ENCODE data around the gene CDK3. TPM values are rescaled to one million over a fixed set of nuclear protein-coding genes. Genes with fewer than 3 reads are reported as not detected.

CDK3 gene
- 2.3 and 3.4 TPM in 2 replicates for total RNA-seq

GRCh38 chr17:76000755-76001521 is at the start of gene CDK3:
TSS of gene CDK3 (plus strand) at chr17:76000855. CDS start at chr17:76001426, 571 bp downstream.

GRCh38 chr17:75978938-75979704 is 21.5 kb upstream of the CDK3 start, which contains the start of the genes ACOX1 and TEN1:
TSS of gene ACOX1 (minus strand) at chr17:75979166. CDS start at chr17:75979073, 93 bp downstream.
TSS of gene TEN1 (plus strand) at chr17:75979240. CDS start at chr17:75986193, 6,953 bp downstream.

GRCh38 chr17:76027159-76027839 is 26.6 kb downstream of the CDK3 start, which contains the start of gene EVPL:
TSS of gene EVPL (minus strand) at chr17:76027306. CDS start at chr17:76027198, 108 bp downstream.

Other genes starting within 250 kb of the CDK3 start
- gene GALK1, start 235.7 kb upstream of the CDK3 start, total RNA-seq, result 34.0 and 49.6 TPM in 2 replicates
- 18.5 and 19.3 TPM in 2 replicates for gene UNK, start 216.0 kb upstream of the CDK3 start, total RNA-seq
- 1.8 and 3.0 TPM in 2 replicates for gene UNC13D, start 156.5 kb upstream of the CDK3 start, total RNA-seq
- gene WBP2, start 145.5 kb upstream of the CDK3 start, total RNA-seq, result 45.3 and 64.9 TPM in 2 replicates
- 13.1 and 17.7 TPM in 2 replicates for gene TRIM47, start 122.3 kb upstream of the CDK3 start, total RNA-seq
- 16.5 and 26.6 TPM in 2 replicates for gene TRIM65, start 103.9 kb upstream of the CDK3 start, total RNA-seq
- 23.9 and 28.4 TPM in 2 replicates for gene MRPL38, start 96.0 kb upstream of the CDK3 start, total RNA-seq
- gene FBF1, start 59.8 kb upstream of the CDK3 start, total RNA-seq, result 12.8 and 15.9 TPM in 2 replicates
- 55.8 and 58.2 TPM in 2 replicates for gene ACOX1, start 21.7 kb upstream of the CDK3 start, total RNA-seq
- 12.5 and 13.6 TPM in 2 replicates for gene TEN1, start 21.6 kb upstream of the CDK3 start, total RNA-seq
- under 0.01 and 0.10 TPM in 2 replicates for gene EVPL, start 26.5 kb downstream of the CDK3 start, total RNA-seq
- gene SRP68, start 71.7 kb downstream of the CDK3 start, total RNA-seq, result 54.3 and 58.6 TPM in 2 replicates
- gene GALR2, start 73.9 kb downstream of the CDK3 start, total RNA-seq, result not detected in 2 replicates
- 0.26 TPM in 1 of 2 replicates, not detected in the other for gene ZACN, start 78.3 kb downstream of the CDK3 start, total RNA-seq
- gene EXOC7, start 102.9 kb downstream of the CDK3 start, total RNA-seq, result 92.7 and 110 TPM in 2 replicates
- gene FOXJ1, start 140.4 kb downstream of the CDK3 start, total RNA-seq, result not detected in 2 replicates
- 0.07 and 0.30 TPM in 2 replicates for gene RNF157, start 239.6 kb downstream of the CDK3 start, total RNA-seq